ENCODE results near the gene FCGBP. TPM values are rescaled to one million over a fixed set of nuclear protein-coding genes. Genes with fewer than 3 reads are reported as not detected.
"Not testable (repeated sequence)": the region's sequence is repeated elsewhere in the genome, so short reads cannot be mapped to it uniquely, and the experiment has no call there.

FCGBP gene
- total and polyA plus RNA-seq, 2 experiments from 2014 or later = 0.57 TPM; not detected in 1

DNA sequence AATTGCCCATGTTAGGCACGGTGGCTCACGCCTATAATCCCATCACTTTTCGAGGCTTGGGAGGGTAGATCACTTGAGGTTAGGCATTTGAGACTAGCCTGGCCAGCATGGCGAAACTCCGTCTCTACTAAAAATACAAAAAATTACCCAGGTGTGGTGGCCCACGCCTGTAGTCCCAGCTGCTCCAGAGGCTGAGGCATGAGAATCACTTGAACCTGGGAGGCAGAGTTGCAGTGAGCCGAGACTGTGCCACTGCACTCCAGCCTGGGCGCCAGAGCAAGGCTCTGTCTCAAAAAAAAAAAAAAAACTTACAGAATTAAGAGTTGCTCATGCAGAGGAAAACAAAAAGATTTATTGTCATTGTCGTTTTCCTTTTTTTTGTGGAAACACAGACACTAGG is 33.1 kb upstream of the FCGBP start:
- DNase-seq (ENCODE audit: low read depth in 1 of 2, low spot score in 1 of 2) = no peak
- H3K36me3 ChIP-seq = peaks cover 4% of the 10 kb centered on the region
- TF ChIP-seq, protein P1, sequence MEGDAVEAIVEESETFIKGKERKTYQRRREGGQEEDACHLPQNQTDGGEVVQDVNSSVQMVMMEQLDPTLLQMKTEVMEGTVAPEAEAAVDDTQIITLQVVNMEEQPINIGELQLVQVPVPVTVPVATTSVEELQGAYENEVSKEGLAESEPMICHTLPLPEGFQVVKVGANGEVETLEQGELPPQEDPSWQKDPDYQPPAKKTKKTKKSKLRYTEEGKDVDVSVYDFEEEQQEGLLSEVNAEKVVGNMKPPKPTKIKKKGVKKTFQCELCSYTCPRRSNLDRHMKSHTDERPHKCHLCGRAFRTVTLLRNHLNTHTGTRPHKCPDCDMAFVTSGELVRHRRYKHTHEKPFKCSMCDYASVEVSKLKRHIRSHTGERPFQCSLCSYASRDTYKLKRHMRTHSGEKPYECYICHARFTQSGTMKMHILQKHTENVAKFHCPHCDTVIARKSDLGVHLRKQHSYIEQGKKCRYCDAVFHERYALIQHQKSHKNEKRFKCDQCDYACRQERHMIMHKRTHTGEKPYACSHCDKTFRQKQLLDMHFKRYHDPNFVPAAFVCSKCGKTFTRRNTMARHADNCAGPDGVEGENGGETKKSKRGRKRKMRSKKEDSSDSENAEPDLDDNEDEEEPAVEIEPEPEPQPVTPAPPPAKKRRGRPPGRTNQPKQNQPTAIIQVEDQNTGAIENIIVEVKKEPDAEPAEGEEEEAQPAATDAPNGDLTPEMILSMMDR (IDR thresholded peaks at IDR 0.05; ENCODE audit: low read depth, low read length) = no peak
- no peak overlapping the region for H3K4me3 ChIP-seq
- no peak overlapping the region for H3K27ac ChIP-seq
- no peaks in the 10 kb centered on the region for H3K9me3 ChIP-seq (ENCODE audit: low read depth)
- H3K27me3 ChIP-seq = no peaks in the 10 kb centered on the region
- H3K4me1 ChIP-seq (ENCODE audit: low read depth) = no peaks in the 10 kb centered on the region

DNA sequence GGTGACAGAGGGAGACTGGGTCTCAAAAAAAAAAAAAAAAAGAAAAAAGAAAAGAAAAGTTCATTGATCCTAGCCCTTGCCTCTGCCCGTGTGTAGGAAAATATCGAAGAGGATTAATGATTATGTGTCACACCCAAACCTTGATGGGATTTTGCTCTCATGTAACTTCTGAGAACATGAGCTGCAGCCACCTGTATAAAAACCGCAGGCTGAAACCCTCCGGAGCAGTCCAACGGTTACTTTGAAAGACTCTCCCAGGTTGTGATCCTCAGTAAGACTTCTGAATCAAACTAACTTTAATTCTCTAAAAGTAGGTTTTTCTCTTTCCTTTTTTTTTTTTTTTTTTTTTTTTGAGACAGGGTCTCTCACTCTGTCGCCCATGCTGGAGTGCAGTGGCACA is 32.2 kb upstream of the FCGBP start:
- Histone ChIP-seq H3K27me3 (no peaks in the 10 kb centered on the region), H3K9me3 (ENCODE audit: low read depth) (no peaks in the 10 kb centered on the region), H3K27ac (no peak overlapping the region), H3K36me3 (no peaks in the 10 kb centered on the region), H3K4me3 (no peak overlapping the region), H3K4me1 (ENCODE audit: low read depth) (no peaks in the 10 kb centered on the region)
- DNase-seq (ENCODE audit: low read depth in 1 of 2, low spot score in 1 of 2) = no peak
- TF ChIP-seq, protein P1 (IDR thresholded peaks at IDR 0.05; ENCODE audit: low read depth, low read length) = no peak

DNA sequence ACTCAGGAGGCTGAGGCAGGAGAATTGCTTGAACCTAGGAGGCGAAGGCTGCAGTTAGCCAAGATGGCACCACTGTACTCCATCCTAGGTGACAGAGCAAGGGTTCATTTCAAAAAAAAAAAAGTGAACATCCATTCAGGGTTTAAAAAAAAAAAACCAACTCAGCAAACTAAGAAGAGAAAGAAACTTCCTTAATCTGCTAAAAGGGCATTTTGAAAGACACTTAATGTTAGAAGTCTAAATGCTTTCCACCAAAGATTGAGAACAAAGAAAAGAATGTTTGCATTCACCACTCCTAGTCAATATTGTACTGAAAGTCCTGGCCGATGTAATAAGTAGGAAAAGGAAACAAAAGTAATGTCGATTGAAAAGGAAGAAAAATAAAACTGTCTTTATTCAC is 29.5 kb upstream of the FCGBP start:
- Histone ChIP-seq H3K9me3 (ENCODE audit: low read depth) (no peaks in the 10 kb centered on the region), H3K36me3 (no peaks in the 10 kb centered on the region), H3K27ac (no peak overlapping the region), H3K27me3 (no peaks in the 10 kb centered on the region), H3K4me3 (no peak overlapping the region), H3K4me1 (ENCODE audit: low read depth) (no peaks in the 10 kb centered on the region)
- no peak for DNase-seq (ENCODE audit: low read depth in 1 of 2, low spot score in 1 of 2)
- TF ChIP-seq, protein P1 (IDR thresholded peaks at IDR 0.05; ENCODE audit: low read depth, low read length) = no peak

DNA sequence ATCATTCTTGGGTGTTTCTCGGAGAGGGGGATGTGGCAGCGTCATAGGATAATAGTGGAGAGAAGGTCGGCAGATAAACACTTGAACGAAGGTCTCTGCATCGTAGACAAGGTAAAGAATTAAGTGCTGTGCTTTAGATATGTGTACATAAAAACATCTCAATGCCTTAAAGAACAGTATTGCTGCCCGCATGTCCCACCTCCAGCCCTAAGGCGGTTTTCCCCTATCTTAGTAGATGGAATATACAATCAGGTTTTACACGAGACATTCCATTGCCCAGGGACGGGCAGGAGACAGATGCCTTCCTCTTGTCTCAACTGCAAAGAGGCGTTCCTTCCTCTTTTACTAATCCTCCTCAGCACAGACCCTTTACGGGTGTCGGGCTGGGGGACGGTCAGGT is 25.0 kb upstream of the FCGBP start:
- not testable (repeated sequence) for H3K9me3 ChIP-seq (ENCODE audit: low read depth); H3K36me3 ChIP-seq; H3K27me3 ChIP-seq; H3K4me3 ChIP-seq; DNase-seq (ENCODE audit: low read depth in 1 of 2, low spot score in 1 of 2); H3K4me1 ChIP-seq (ENCODE audit: low read depth); H3K27ac ChIP-seq

DNA sequence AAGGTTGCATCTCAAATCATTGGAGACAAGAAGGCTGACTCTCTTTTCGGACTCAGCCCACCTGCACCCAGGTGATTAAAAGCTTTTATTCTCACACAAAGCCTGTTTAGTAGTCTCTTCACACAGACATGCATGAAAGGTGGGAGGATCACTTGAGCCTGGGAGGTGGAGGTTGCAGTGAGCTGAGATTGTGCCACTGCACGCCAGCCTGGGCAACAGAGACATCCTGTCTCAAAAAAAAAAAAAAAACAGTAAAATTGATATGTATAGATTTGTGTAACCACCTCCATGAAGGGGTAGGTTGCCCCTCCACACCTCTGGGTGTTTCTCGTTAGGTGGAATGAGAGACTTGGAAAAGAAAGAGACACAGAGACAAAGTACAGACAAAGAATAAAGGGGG is 24.5 kb upstream of the FCGBP start:
- H3K27me3 ChIP-seq; H3K4me1 ChIP-seq (ENCODE audit: low read depth); H3K9me3 ChIP-seq (ENCODE audit: low read depth); H3K36me3 ChIP-seq; H3K27ac ChIP-seq; H3K4me3 ChIP-seq; DNase-seq (ENCODE audit: low read depth in 1 of 2, low spot score in 1 of 2): not testable (repeated sequence)

DNA sequence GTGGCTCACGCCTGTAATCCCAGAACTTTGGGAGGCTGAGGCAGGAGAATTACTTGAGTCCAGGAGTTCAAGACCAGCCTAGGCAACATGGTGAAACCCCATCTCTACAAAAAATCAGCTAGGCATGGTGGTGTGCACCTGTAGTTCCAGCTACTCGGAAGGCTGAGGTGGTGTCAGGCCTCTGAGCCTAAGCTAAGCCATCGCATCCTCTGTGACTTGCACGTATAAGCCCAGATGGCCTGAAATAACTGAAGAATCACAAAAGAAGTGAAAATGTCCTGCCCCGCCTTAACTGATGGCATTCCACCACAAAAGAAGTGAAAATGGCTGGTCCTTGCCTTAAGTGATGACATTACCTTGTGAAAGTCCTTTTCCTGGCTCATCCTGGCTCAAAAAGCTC is 23.5 kb upstream of the FCGBP start:
- not testable (repeated sequence) for H3K27ac ChIP-seq

DNA sequence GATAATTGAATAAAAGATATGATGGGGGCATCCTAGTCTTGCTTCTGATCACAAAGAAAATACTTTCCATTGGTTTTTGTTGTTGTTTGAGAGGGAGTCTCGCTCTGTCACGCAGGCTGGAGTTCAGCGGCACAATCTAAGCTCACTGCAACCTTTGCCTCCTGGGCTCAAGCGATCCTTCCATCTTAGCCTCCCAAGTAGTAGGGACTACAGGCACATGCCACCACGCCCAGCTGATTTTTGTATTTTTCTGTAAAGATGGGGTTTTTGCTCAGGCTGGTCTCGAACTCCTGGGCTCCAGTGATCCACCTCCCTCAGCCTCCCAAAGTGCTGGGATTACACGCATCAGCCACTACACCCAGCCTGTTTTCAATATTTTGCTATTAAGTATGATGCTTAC is 19.5 kb upstream of the FCGBP start:
- no peaks in the 10 kb centered on the region for H3K27me3 ChIP-seq
- no peaks in the 10 kb centered on the region for H3K36me3 ChIP-seq
- TF ChIP-seq, protein P1 (IDR thresholded peaks at IDR 0.05; ENCODE audit: low read depth, low read length) = no peak
- H3K9me3 ChIP-seq (ENCODE audit: low read depth) = no peaks in the 10 kb centered on the region
- H3K4me3 ChIP-seq = no peak overlapping the region
- H3K27ac ChIP-seq = no peak overlapping the region
- no peak for DNase-seq (ENCODE audit: low read depth in 1 of 2, low spot score in 1 of 2)
- H3K4me1 ChIP-seq (ENCODE audit: low read depth) = no peaks in the 10 kb centered on the region

More for the DNA sequence above, 23.5 kb upstream of the FCGBP start:
- H3K4me3 ChIP-seq; H3K36me3 ChIP-seq; H3K9me3 ChIP-seq (ENCODE audit: low read depth); DNase-seq (ENCODE audit: low read depth in 1 of 2, low spot score in 1 of 2); H3K4me1 ChIP-seq (ENCODE audit: low read depth); H3K27me3 ChIP-seq: not testable (repeated sequence)
